Mucosa of rectum (tissue), 2 donors: ENCODE data around the gene FNDC11.

ENCODE experiments used
- H3K27ac ChIP-seq, 2 donors: one replicate each; pipeline ENCODE4 v1.7.0; 2013; ENCODE audit warnings: inconsistent platforms in 2 of 2, low read depth in 2 of 2, low read length in 2 of 2
- H3K27me3 ChIP-seq, 2 donors: one replicate each; pipeline ENCODE4 v1.7.0; 2013; ENCODE audit warnings: low read length in 2 of 2; ENCODE audit not compliant: control insufficient read depth in 2 of 2, insufficient read depth in 2 of 2
- H3K36me3 ChIP-seq, 2 donors: one replicate each; pipeline ENCODE4 v1.7.0; 2013; ENCODE audit warnings: low read length in 2 of 2; ENCODE audit not compliant: control insufficient read depth in 2 of 2, insufficient read depth in 2 of 2
- H3K4me1 ChIP-seq, 2 donors: one replicate each; pipeline ENCODE4 v1.7.0; 2013; ENCODE audit warnings: low read length in 2 of 2, mild to moderate bottlenecking in 1 of 2; ENCODE audit not compliant: control insufficient read depth in 2 of 2, insufficient read depth in 2 of 2
- H3K4me3 ChIP-seq, 2 donors: one replicate each; pipeline ENCODE4 v1.7.0; 2013; ENCODE audit warnings: low read length in 2 of 2
- H3K9ac ChIP-seq, 2 donors: one replicate each; pipeline ENCODE4 v1.7.0; 2013; ENCODE audit warnings: low read length in 2 of 2, low read depth in 1 of 2, mild to moderate bottlenecking in 1 of 2
- H3K9me3 ChIP-seq, 2 donors: one replicate each; pipeline ENCODE4 v1.7.0; 2013; ENCODE audit warnings: low read length in 2 of 2; ENCODE audit not compliant: control insufficient read depth in 2 of 2
- donor health status: healthy.
- donor health status: Normal muscosa, but diverticular disease.

FNDC11 gene

DNA sequence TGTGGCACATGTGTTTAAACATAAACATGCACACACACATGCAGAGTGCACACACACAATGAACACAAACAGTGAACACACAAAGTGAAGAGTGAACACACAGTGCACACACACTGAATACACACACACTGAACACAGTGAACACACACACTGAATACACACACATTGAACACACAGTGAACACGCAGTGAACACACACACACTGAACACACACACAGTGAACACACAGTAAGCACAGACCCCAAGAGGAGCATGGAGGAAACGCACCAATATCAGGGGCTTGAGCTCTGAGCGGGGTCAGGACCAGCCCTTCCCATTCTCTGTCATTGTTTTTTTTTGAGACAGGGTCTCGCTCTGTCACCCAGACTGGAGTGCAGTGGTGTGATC, 37.2 kb downstream of the FNDC11 start:
- Histone ChIP-seq H3K9ac (no peak overlapping the region), H3K27me3 (no peaks in the 10 kb centered on the region), H3K9me3 (no peaks in the 10 kb centered on the region), H3K27ac (no peak overlapping the region), H3K4me3 (no peak overlapping the region), H3K36me3 (peaks cover 25 to 45% of the 10 kb centered on the region in 2 donors), H3K4me1 (no peaks in the 10 kb centered on the region)

- no peaks in the 10 kb centered on the region for H3K4me1 ChIP-seq
- H3K27ac ChIP-seq = no peak overlapping the region
- H3K9ac ChIP-seq = no peak overlapping the region
- peaks cover 25 to 47% of the 10 kb centered on the region in 2 donors for H3K36me3 ChIP-seq
- H3K27me3 ChIP-seq = no peaks in the 10 kb centered on the region
- no peaks in the 10 kb centered on the region for H3K9me3 ChIP-seq
- H3K4me3 ChIP-seq = no peak overlapping the region
Observed at GRCh38 chr20:63591786-63592355, 37.9 kb downstream of the FNDC11 start.

DNA sequence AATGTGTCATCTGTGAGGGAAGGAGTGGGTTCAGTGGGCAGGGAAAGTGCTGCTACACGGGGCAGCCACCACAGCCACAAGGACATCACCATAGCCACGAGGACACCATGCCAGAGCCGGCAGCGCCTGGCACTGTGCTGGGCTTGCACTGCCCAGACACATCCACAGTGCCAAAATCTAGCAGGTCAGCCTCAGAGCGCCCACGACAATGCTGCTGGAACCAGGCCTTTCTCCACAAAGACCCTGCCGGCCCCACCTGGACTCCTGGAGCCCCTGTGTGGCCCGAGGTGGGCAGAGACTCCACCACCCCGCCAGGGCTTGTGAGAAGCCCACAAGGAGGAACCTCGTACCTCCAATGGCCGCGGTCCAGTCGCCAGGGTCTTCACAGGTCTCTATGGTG, 38.7 kb downstream of the FNDC11 start:
- Histone ChIP-seq H3K36me3 (peaks cover 25 to 53% of the 10 kb centered on the region in 2 donors), H3K27me3 (no peaks in the 10 kb centered on the region), H3K9me3 (no peaks in the 10 kb centered on the region), H3K27ac (no peak overlapping the region), H3K4me1 (no peaks in the 10 kb centered on the region), H3K4me3 (no peak overlapping the region), H3K9ac (no peak overlapping the region)

DNA sequence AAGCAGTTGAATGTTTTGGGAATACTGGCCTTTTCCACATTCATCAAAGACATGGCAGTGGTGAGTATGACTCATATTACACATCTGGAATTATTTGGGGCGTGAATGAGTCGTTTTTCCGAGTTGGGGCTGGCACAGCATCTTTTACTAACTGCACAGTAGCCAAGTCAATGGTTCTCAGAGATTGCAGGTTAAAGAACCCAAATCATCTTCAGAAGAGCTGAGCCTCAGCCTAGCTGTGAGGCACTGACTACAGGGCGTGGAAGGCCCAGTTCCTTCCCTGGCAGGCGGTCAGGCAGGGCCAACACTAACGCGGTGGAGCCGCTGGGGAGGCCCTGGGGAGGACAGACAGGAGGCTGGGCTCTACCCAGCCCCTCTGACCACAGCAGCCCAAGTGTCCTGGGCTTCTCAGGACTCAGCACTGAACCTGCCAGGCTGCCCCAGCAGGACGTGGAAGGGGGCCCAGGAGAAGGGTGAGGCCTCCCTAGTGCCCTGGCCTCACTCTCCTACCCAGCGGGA, 40.1 kb downstream of the FNDC11 start:
- H3K9me3 ChIP-seq = no peaks in the 10 kb centered on the region
- no peak overlapping the region for H3K9ac ChIP-seq
- H3K27ac ChIP-seq = no peak overlapping the region
- no peak overlapping the region for H3K4me3 ChIP-seq
- no peaks in the 10 kb centered on the region for H3K4me1 ChIP-seq
- H3K27me3 ChIP-seq = no peaks in the 10 kb centered on the region
- peaks cover 37 to 56% of the 10 kb centered on the region in 2 donors for H3K36me3 ChIP-seq

DNA sequence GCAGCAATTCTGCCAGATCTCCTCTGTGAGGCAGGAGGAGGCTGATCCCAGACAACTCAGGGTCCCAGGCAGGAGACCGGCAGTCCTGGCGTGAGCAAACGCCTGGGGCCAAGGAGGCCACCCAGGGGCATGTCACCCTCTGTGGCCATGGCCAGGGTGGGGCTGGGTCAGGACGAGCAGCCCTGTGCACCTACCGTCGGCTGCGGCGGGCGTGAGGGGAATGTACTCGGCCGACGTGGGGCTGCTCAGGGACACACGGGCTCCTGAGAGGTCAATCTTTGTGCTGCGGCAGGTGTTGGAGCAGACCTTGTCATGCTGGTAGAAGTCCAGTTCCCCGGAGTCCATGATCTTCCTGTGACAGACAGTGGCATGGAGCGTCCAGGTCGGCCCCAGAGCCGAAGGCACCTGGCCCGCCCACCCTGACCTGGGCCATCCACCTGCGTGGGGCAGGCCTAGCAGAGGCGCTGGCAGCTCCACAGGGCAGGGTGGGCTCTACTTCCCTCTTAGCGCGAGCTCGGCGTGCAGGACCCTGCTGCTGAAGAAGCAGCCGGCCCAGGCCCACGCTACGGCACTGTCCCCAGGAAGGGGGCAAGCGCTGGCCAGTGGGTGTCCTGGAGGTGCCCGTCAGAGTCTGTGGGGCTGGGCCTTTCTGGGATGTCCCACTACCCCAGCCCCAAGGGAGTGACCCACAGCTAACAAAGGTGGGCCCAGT, 41.6 kb downstream of the FNDC11 start:
- Histone ChIP-seq H3K9me3 (no peaks in the 10 kb centered on the region), H3K36me3 (peaks cover 31 to 55% of the 10 kb centered on the region in 2 donors), H3K27ac (no peak overlapping the region), H3K4me3 (no peak overlapping the region), H3K9ac (no peak overlapping the region), H3K4me1 (no peaks in the 10 kb centered on the region), H3K27me3 (no peaks in the 10 kb centered on the region)

GRCh38 chr20:63596423-63596822, 42.5 kb downstream of the FNDC11 start:
- Histone ChIP-seq H3K9me3 (no peaks in the 10 kb centered on the region), H3K36me3 (peaks cover 29 to 57% of the 10 kb centered on the region in 2 donors), H3K27ac (no peak overlapping the region), H3K4me1 (no peaks in the 10 kb centered on the region), H3K9ac (no peak overlapping the region), H3K27me3 (no peaks in the 10 kb centered on the region), H3K4me3 (no peak overlapping the region)

DNA sequence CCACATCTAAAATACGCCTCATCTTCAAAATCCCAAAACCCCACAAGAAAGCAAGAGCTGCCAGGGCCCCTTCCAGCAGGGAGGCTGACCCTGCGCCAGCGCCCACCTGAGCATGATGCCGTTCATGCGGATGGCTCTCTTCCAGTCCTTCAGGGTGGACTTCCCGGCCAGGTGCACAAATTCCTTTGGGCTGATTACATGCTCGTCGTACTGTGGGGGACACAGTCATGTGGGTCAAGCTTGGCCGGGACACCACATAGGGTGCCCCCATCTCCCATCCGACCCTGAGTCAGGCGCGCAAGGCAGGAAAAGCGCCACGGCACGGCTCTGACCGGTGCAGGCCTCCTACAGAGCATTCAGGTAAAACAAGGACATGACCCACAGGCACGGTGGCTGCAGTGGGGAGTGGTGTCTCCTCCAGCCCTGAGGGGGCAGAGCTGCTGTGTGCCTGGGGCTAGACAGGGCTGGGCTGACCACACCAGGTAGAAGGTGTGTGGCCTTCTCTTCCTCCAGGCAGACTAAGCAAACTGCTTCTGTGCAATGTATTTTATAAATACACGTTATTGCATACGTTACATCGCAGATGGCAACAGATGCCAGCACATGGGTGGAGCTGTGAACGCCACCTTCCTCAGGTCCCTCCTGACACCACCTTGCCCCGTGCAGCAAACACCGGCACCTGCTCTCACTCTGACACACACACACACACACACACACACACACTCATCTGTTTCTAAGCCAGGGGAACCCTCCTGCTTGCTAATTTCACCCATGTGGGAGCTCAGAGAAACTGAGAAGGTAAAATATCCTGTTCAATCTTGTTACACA, 43.9 kb downstream of the FNDC11 start:
- Histone ChIP-seq H3K27ac (no peak overlapping the region), H3K4me3 (no peak overlapping the region), H3K36me3 (peaks cover 31 to 55% of the 10 kb centered on the region in 2 donors), H3K9ac (no peak overlapping the region), H3K4me1 (no peaks in the 10 kb centered on the region), H3K9me3 (no peaks in the 10 kb centered on the region), H3K27me3 (no peaks in the 10 kb centered on the region)

- no peaks in the 10 kb centered on the region for H3K9me3 ChIP-seq
- no peak overlapping the region for H3K4me3 ChIP-seq
- H3K4me1 ChIP-seq = no peaks in the 10 kb centered on the region
- no peak overlapping the region for H3K9ac ChIP-seq
- H3K27me3 ChIP-seq = no peaks in the 10 kb centered on the region
- no peak overlapping the region for H3K27ac ChIP-seq
- peaks cover 32 to 54% of the 10 kb centered on the region in 2 donors for H3K36me3 ChIP-seq
Observed at GRCh38 chr20:63598479-63599395, 44.8 kb downstream of the FNDC11 start.

DNA sequence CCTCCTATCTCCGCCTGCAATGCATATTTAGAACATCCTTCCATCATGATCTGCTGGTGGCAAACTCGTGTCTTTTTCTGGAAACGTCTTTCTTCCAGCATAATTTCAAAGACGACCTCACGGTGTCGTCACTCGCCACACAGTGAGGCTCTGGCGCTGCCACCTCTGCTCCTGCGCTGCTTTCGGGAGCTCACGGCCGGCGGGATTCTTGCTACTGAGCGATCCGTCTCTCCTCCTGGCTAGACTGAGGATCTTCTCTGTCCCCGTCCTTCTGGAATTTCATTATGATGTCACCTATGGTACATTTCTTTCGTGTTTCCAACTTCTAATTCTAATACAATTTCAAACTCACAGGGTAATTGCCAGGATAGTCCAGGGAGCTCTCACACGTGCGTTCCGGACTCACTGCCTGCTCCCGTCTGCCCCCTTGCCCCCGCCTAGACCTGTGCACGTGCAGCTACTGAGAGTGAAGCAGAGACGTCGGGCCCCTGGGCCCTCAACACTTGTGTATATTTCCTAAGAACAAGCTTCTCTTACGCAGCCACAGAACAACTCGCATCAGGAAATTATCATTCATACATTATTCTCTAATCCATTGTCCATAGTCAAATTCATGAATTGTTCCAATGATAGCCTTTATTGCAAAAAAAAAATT, 45.6 kb downstream of the FNDC11 start:
- Histone ChIP-seq H3K4me3 (no peak overlapping the region), H3K27me3 (no peaks in the 10 kb centered on the region), H3K9me3 (no peaks in the 10 kb centered on the region), H3K9ac (no peak overlapping the region), H3K27ac (no peak overlapping the region), H3K4me1 (no peaks in the 10 kb centered on the region), H3K36me3 (peaks cover 32 to 50% of the 10 kb centered on the region in 2 donors)
